Measurements from ENCODE around the gene SNX25. TPM values are rescaled to one million over a fixed set of nuclear protein-coding genes. Genes with fewer than 3 reads are reported as not detected.

The SNX25 gene
- total and polyA plus RNA-seq, 4 donors: 2.8 to 13.9 (median 5.0) TPM

DNA sequence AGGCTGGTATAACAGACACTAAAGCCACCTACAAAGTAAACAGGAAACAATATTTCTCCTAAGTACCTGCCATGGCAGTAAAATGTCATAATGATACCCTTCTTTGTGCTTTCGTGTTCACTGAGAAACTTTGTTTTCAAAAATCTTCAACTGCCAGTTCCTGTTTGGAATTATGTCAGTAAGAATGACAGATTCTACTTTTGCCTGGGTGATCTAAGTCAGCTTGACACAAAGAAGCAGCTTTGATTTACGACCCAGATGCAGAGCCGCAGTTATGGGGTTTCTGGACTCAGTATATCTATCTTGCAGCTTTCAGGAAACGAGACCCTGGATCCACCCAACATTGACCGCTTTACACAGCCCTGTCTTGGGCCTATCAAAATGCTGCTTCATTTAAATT, 71.2 kb downstream of the SNX25 start:
- H3K4me3 ChIP-seq (ENCODE audit: low read depth in 1 of 3, low read length in 3 of 3): no peak overlapping the region
- no peaks in the 10 kb centered on the region for H3K9me3 ChIP-seq (ENCODE audit: control insufficient read depth in 4 of 4, low read length in 3 of 4)
- DNase-seq (ENCODE audit: low spot score): no peak
- H3K27ac ChIP-seq (ENCODE audit: low read depth in 1 of 2, low read length in 2 of 2): no peak overlapping the region
- WGBS: 78% methylated on average over 5 of the region's 5 CpGs
- H3K4me1 ChIP-seq (ENCODE audit: control insufficient read depth in 4 of 4, insufficient read depth in 4 of 4, low read length in 3 of 4): no peaks in the 10 kb centered on the region
- no peaks in the 10 kb centered on the region for H3K27me3 ChIP-seq (ENCODE audit: control insufficient read depth in 4 of 4, insufficient read depth in 4 of 4, low read length in 3 of 4)
- no peak overlapping the region for H3K9ac ChIP-seq (ENCODE audit: low read depth in 1 of 2, low read length in 2 of 2)
- no peaks in the 10 kb centered on the region for H3K36me3 ChIP-seq (ENCODE audit: control insufficient read depth in 4 of 4, insufficient read depth in 3 of 4, low read depth in 1 of 4, low read length in 3 of 4)
- no peak for TF ChIP-seq GABPA (IDR thresholded peaks at IDR 0.05 in 1 of 2, conservative IDR thresholded peaks at IDR 0.05 in 1 of 2)
- no peak for TF ChIP-seq CTCF (IDR thresholded peaks at IDR 0.05; ENCODE audit: low read depth, low read length, missing input control)
- TF ChIP-seq RAD21 (IDR thresholded peaks at IDR 0.05): no peak
- TF ChIP-seq TAF1 (conservative IDR thresholded peaks at IDR 0.05): no peak
- no peak for TF ChIP-seq FOXA2 (IDR thresholded peaks at IDR 0.05)
- no peak for TF ChIP-seq MAX (IDR thresholded peaks at IDR 0.05)
- TF ChIP-seq EGR1 (IDR thresholded peaks at IDR 0.05; ENCODE audit: low read depth in 2 of 2): no peak
- no peak for TF ChIP-seq NR2F2 (IDR thresholded peaks at IDR 0.05)
- TF ChIP-seq FOXA1 (IDR thresholded peaks at IDR 0.05): no peak

DNA sequence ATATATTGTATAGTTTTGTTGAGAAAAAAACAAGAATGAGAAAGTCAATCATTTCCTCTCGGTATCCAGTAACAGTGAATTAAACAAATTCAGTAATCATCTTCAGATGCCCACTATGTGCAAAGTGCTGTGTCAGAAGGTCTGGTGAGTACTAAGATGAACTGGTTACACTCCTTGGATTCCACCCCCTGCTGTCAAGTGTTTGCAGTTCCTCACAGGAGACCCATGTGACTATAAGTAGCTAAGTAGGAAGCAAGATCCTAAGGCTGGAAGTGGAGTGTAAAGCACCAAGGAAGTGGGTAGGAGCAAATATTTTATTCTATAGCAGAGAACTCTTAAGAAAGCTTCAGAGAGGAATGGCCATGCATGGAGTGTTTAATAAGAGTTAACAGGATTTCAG, 73.6 kb downstream of the SNX25 start:
- H3K4me1 ChIP-seq (ENCODE audit: control insufficient read depth in 4 of 4, insufficient read depth in 4 of 4, low read length in 3 of 4): no peaks in the 10 kb centered on the region
- peaks cover 0 to 1% (median 0%) of the 10 kb centered on the region in 4 donors for H3K36me3 ChIP-seq (ENCODE audit: control insufficient read depth in 4 of 4, insufficient read depth in 3 of 4, low read depth in 1 of 4, low read length in 3 of 4)
- no peak for DNase-seq (ENCODE audit: low spot score)
- TF ChIP-seq, protein P1, sequence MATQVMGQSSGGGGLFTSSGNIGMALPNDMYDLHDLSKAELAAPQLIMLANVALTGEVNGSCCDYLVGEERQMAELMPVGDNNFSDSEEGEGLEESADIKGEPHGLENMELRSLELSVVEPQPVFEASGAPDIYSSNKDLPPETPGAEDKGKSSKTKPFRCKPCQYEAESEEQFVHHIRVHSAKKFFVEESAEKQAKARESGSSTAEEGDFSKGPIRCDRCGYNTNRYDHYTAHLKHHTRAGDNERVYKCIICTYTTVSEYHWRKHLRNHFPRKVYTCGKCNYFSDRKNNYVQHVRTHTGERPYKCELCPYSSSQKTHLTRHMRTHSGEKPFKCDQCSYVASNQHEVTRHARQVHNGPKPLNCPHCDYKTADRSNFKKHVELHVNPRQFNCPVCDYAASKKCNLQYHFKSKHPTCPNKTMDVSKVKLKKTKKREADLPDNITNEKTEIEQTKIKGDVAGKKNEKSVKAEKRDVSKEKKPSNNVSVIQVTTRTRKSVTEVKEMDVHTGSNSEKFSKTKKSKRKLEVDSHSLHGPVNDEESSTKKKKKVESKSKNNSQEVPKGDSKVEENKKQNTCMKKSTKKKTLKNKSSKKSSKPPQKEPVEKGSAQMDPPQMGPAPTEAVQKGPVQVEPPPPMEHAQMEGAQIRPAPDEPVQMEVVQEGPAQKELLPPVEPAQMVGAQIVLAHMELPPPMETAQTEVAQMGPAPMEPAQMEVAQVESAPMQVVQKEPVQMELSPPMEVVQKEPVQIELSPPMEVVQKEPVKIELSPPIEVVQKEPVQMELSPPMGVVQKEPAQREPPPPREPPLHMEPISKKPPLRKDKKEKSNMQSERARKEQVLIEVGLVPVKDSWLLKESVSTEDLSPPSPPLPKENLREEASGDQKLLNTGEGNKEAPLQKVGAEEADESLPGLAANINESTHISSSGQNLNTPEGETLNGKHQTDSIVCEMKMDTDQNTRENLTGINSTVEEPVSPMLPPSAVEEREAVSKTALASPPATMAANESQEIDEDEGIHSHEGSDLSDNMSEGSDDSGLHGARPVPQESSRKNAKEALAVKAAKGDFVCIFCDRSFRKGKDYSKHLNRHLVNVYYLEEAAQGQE (IDR thresholded peaks at IDR 0.05): no peak
- no peak for TF ChIP-seq HNF4G (IDR thresholded peaks at IDR 0.05)
- no peak for TF ChIP-seq SP1 (IDR thresholded peaks at IDR 0.05)
- TF ChIP-seq MAX (IDR thresholded peaks at IDR 0.05): no peak
- TF ChIP-seq ATF3 (IDR thresholded peaks at IDR 0.05): no peak
- no peak for TF ChIP-seq TAF1 (conservative IDR thresholded peaks at IDR 0.05)
- no peak for TF ChIP-seq ZBTB33 (IDR thresholded peaks at IDR 0.05)
- TF ChIP-seq FOXA1 (IDR thresholded peaks at IDR 0.05): no peak
- 97% methylated on average over 1 of the region's 1 CpG for WGBS
- no peak overlapping the region for H3K27ac ChIP-seq (ENCODE audit: low read depth in 1 of 2, low read length in 2 of 2)
- H3K27me3 ChIP-seq (ENCODE audit: control insufficient read depth in 4 of 4, insufficient read depth in 4 of 4, low read length in 3 of 4): no peaks in the 10 kb centered on the region
- no peak overlapping the region for H3K4me3 ChIP-seq (ENCODE audit: low read depth in 1 of 3, low read length in 3 of 3)
- no peak overlapping the region for H3K9ac ChIP-seq (ENCODE audit: low read depth in 1 of 2, low read length in 2 of 2)
- H3K9me3 ChIP-seq (ENCODE audit: control insufficient read depth in 4 of 4, low read length in 3 of 4): no peaks in the 10 kb centered on the region

Measured in liver (tissue), 9 donors.